Endothelial cell of umbilical vein (primary cell): ENCODE results near the gene REP15. TPM values are rescaled to one million over a fixed set of nuclear protein-coding genes. Genes with fewer than 3 reads are reported as not detected.

ENCODE experiments used
- BruUV-seq: library from RNA; stranded (reverse); fragments of 400-500 nt; replicated peaks from 2 replicates; lab custom pipeline; 2021; lab: Mats Ljungman, UMichigan
- CTCF ChIA-PET: fragments of 300-600, 350-600 bp; sonication (Branson Sonifier 250); formaldehyde crosslinking; loops from one replicate; lab custom pipeline; 2021; ENCODE audit warnings: antibody characterized with exemption, inconsistent platforms; lab: Charles Lee
- POLR2A ChIA-PET: fragments of 300-600, 350-600 bp; sonication (Branson Sonifier 250); formaldehyde crosslinking; loops from one replicate; lab custom pipeline; 2021; ENCODE audit warnings: antibody characterized with exemption, inconsistent platforms; lab: Charles Lee
- DNase-seq: peaks from one replicate; pipeline ENCODE4 v3.0.0-alpha.2; 2011; ENCODE audit warnings: low read depth, low spot score
- FAIRE-seq: peaks from 2 replicates; lab custom pipeline; 2011; peaks lifted over from hg19 to GRCh38; lab: Jason Lieb, UNC
- H2AFZ ChIP-seq: 2 replicates; pipeline ENCODE4 v1.6.0; 2012; ENCODE audit warnings: low read depth, low read length, control low read depth, inconsistent platforms
- H3K27ac ChIP-seq: 2 replicates; pipeline ENCODE4 v1.5.1; 2011; ENCODE audit warnings: low read depth, mild to moderate bottlenecking, control low read depth, low read length, moderate library complexity; ENCODE audit not compliant: insufficient read depth
- H3K27me3 ChIP-seq, 2 experiments: 2 replicates each; pipeline versions ENCODE4 v1.6.0 to v1.6.1; 2011; ENCODE audit warnings: low read length in 2 of 2, mixed read lengths in 1 of 2; ENCODE audit not compliant: control insufficient read depth in 2 of 2, insufficient read depth in 2 of 2
- H3K36me3 ChIP-seq, 2 experiments: 2 replicates in 1 of 2; 3 replicates in 1 of 2; pipeline ENCODE4 v1.5.1; 2011; ENCODE audit warnings: low read length in 2 of 2, mild to moderate bottlenecking in 1 of 2, moderate library complexity in 1 of 2; ENCODE audit not compliant: control insufficient read depth in 2 of 2, insufficient read depth in 2 of 2; ENCODE audit errors: extremely low read depth in 1 of 2
- H3K4me1 ChIP-seq: 3 replicates; pipeline ENCODE4 v1.5.1; 2011; ENCODE audit warnings: mild to moderate bottlenecking, low read length; ENCODE audit not compliant: control insufficient read depth, insufficient read depth; ENCODE audit errors: extremely low read depth
- H3K4me2 ChIP-seq: 2 replicates; pipeline ENCODE4 v1.6.1; 2011; ENCODE audit warnings: low read length, control low read depth, mixed read lengths; ENCODE audit not compliant: insufficient read depth
- H3K4me3 ChIP-seq, 3 experiments: fragments of 200-600 bp in 1 of 3; sonication (generic), shearing (Covaris generic) in 1 of 3; replicated peaks in 1 of 3; 2 replicates each; pipeline ENCODE4 v1.5.1; 2011 to 2016; ENCODE audit warnings: control low read depth in 3 of 3, low read length in 3 of 3, mild to moderate bottlenecking in 2 of 3, inconsistent platforms in 1 of 3, low read depth in 1 of 3, moderate library complexity in 1 of 3; ENCODE audit not compliant: insufficient read depth in 1 of 3
- H3K79me2 ChIP-seq: 2 replicates; pipeline ENCODE4 v1.6.0; 2012; ENCODE audit warnings: low read length, inconsistent platforms; ENCODE audit not compliant: control insufficient read depth, insufficient read depth
- H3K9ac ChIP-seq: replicated peaks from 2 replicates; pipeline ENCODE3; 2011; ENCODE audit warnings: low read length, control low read depth; ENCODE audit not compliant: insufficient read depth; ENCODE audit errors: extremely low read depth
- H3K9me1 ChIP-seq: replicated peaks from 3 replicates; pipeline ENCODE4 v1.6.0; 2011; ENCODE audit warnings: mild to moderate bottlenecking, low read length; ENCODE audit not compliant: control insufficient read depth, insufficient read depth; ENCODE audit errors: extremely low read depth
- H3K9me3 ChIP-seq: replicated peaks from 2 replicates; pipeline ENCODE4 v1.5.1; 2012; ENCODE audit warnings: low read length, inconsistent platforms; ENCODE audit not compliant: control insufficient read depth, insufficient read depth
- H4K20me1 ChIP-seq: replicated peaks from 2 replicates; pipeline ENCODE3; 2011; ENCODE audit warnings: mild to moderate bottlenecking, low read length; ENCODE audit not compliant: control insufficient read depth, insufficient read depth; ENCODE audit errors: extremely low read depth
- EZH2 ChIP-seq: IDR thresholded peaks from 2 replicates; pipeline ENCODE4 v1.6.1; 2012; ENCODE audit warnings: borderline replicate concordance, low read depth, mild to moderate bottlenecking, moderate library complexity, low read length, inconsistent platforms; ENCODE audit not compliant: severe bottlenecking
- FOS ChIP-seq: IDR thresholded peaks from 2 replicates; pipeline ENCODE4 v1.6.1; 2011; ENCODE audit warnings: mild to moderate bottlenecking, low read length, moderate library complexity, borderline replicate concordance; ENCODE audit not compliant: insufficient read depth
- GATA2 ChIP-seq: IDR thresholded peaks from 2 replicates; pipeline ENCODE4 v1.7.0; 2011; ENCODE audit warnings: low read depth, mild to moderate bottlenecking, moderate library complexity, mixed read lengths, low read length; ENCODE audit not compliant: insufficient read length, insufficient read depth
- JUN ChIP-seq: IDR thresholded peaks from 2 replicates; pipeline ENCODE4 v1.6.1; 2011; ENCODE audit warnings: borderline replicate concordance, low read depth; ENCODE audit not compliant: insufficient read length, insufficient read depth
- MYC ChIP-seq: IDR thresholded peaks from one replicate; pipeline ENCODE4 v1.6.1; 2011; ENCODE audit warnings: mild to moderate bottlenecking, low read depth, low read length
- POLR2A ChIP-seq: IDR thresholded peaks from 2 replicates; pipeline ENCODE4 v1.6.1; 2012; ENCODE audit warnings: low read depth, mild to moderate bottlenecking, control low read depth, low read length
- POLR2AphosphoS5 ChIP-seq: IDR thresholded peaks from 2 replicates; pipeline ENCODE4 v1.6.1; 2012; ENCODE audit warnings: low read depth, mild to moderate bottlenecking, control low read depth, low read length, moderate library complexity; ENCODE audit not compliant: insufficient read depth
- dilution Hi-C: fragments of 300-500 bp; cut with MboI; formaldehyde crosslinking; loops from one replicate; pipeline ENCODE4 v1.15.0; 2019; ENCODE audit warnings: low sequenced_read_pairs; ENCODE audit not compliant: extremely low pct_ligation_motif_present
- intact Hi-C: fragments of 100-400 bp; cut with micrococcal nuclease; formaldehyde crosslinking; loops from one replicate; pipeline ENCODE4 v1.10.0; 2022
- polyA plus RNA-seq, 4 experiments: library from polyadenylated mRNA; depleted of rRNA in 3 of 4; stranded (reverse) in 3 of 4; unstranded in 1 of 4; fragments of >200 nt; gene quantifications; 2 replicates each; pipeline versions ENCODE4 v1.2.1 to v1.2.3, GENCODE V29; 2011 to 2012; ENCODE audit warnings: missing spikeins in 1 of 4
- total RNA-seq: library from RNA; stranded (reverse); gene quantifications from 2 replicates; pipeline ENCODE4 v1.2.3, GENCODE V29; 2021
- TF ChIP-seq, protein P1 (sequence below), 2 donors: IDR thresholded peaks; 1 replicate in 1 of 2; 2 replicates in 1 of 2; pipeline ENCODE4 v1.5.1; 2011; ENCODE audit warnings: low read length in 2 of 2, mild to moderate bottlenecking in 2 of 2, moderate library complexity in 2 of 2, control low read depth in 1 of 2, inconsistent platforms in 1 of 2, low read depth in 1 of 2; ENCODE audit not compliant: insufficient read depth in 1 of 2; ENCODE audit errors: extremely low read depth in 1 of 2
- TF ChIP-seq, protein P2 (sequence below): IDR thresholded peaks from 2 replicates; pipeline ENCODE4 v1.6.1; 2011; ENCODE audit not compliant: insufficient read depth, insufficient read length

The REP15 gene
- total and polyA plus RNA-seq, 2 donors (not counting 3 experiments of a cell fraction or from before 2014, with no cell fraction given) = 0.94 to 4.8 TPM

DNA sequence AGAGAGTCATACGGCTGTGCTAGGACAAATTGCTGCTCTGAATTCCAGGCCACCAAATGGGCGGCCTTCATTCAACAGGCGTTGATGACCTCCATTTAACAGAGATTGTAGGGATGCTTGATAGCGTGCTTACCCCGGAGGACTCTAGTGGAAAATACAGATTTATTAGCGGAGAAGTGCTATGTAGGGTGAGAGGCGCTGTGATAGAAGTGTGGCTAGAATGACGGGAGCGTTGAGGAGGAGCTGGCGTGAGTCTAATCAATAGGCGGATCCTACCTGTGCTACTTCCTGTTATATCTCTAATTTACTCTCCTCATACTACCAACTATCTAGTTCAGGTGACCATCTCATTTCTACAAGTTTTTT, 15.1 kb downstream of the REP15 start:
- Histone ChIP-seq H3K9me3 (no peaks in the 10 kb centered on the region), H3K4me2 (peak overlapping the region; percentile 83), H3K4me1 (peaks cover 10% of the 10 kb centered on the region), H3K9ac (peak overlapping the region; percentile 67), H3K27ac (peak overlapping the region; percentile 46), H3K4me3 (peak overlapping the region; percentile 86 to 93 (median 91)), H2AFZ (peak overlapping the region; percentile 93), H3K9me1 (no peaks in the 10 kb centered on the region), H3K79me2 (peaks cover 44% of the 10 kb centered on the region), H3K36me3 (no peaks in the 10 kb centered on the region), H4K20me1 (no peaks in the 10 kb centered on the region), H3K27me3 (no peaks in the 10 kb centered on the region)
- no peak for FAIRE-seq
- TF ChIP-seq, protein P1, sequence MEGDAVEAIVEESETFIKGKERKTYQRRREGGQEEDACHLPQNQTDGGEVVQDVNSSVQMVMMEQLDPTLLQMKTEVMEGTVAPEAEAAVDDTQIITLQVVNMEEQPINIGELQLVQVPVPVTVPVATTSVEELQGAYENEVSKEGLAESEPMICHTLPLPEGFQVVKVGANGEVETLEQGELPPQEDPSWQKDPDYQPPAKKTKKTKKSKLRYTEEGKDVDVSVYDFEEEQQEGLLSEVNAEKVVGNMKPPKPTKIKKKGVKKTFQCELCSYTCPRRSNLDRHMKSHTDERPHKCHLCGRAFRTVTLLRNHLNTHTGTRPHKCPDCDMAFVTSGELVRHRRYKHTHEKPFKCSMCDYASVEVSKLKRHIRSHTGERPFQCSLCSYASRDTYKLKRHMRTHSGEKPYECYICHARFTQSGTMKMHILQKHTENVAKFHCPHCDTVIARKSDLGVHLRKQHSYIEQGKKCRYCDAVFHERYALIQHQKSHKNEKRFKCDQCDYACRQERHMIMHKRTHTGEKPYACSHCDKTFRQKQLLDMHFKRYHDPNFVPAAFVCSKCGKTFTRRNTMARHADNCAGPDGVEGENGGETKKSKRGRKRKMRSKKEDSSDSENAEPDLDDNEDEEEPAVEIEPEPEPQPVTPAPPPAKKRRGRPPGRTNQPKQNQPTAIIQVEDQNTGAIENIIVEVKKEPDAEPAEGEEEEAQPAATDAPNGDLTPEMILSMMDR (IDR thresholded peaks at IDR 0.05; ENCODE audit: extremely low read depth in 1 of 2, insufficient read depth in 1 of 2, low read depth in 1 of 2, low read length in 2 of 2) = no peak
- TF ChIP-seq MYC = no peak
- TF ChIP-seq POLR2AphosphoS5 = no peak
- TF ChIP-seq JUN = no peak
- TF ChIP-seq GATA2 = no peak
- dilution Hi-C loops (no loop called here), intact Hi-C loops (no loop called here)
- no peak for DNase-seq
- CTCF ChIA-PET = no interaction called here
- POLR2A ChIA-PET = no interaction called here
- BruUV-seq = no TSS peak

DNA sequence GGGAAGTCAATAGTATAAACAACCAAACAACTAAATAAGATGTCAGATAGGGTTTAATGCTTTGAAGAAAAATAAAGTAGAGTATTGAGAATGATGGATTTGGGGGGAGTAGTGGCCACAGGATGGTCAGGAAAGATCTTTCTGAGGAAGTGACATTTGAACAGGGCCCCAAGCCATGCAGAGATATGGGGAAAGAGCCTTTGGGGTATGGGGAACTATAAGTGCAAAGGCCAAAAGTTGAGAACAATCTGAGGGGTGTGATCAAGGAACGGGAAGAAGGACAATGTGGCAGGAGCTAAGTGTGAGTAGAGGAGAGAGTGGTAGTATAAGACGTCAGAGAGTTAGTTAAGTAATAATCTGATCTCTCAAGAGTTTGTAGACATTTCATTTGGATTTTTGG, 15.7 kb downstream of the REP15 start:
- intact Hi-C loops (no loop called here), dilution Hi-C loops (no loop called here)
- H3K27ac ChIP-seq = no peak overlapping the region
- peaks cover 10% of the 10 kb centered on the region for H3K4me1 ChIP-seq
- no TSS peak for BruUV-seq
- H3K9me1 ChIP-seq = no peaks in the 10 kb centered on the region
- H4K20me1 ChIP-seq = no peaks in the 10 kb centered on the region
- H3K9ac ChIP-seq = no peak overlapping the region
- TF ChIP-seq MYC (no peak), POLR2A (no peak), GATA2 (no peak), EZH2 (no peak), POLR2AphosphoS5 (no peak), JUN (no peak), FOS (no peak)
- TF ChIP-seq, protein P1 (IDR thresholded peaks at IDR 0.05; ENCODE audit: extremely low read depth in 1 of 2, insufficient read depth in 1 of 2, low read depth in 1 of 2, low read length in 2 of 2) = no peak
- TF ChIP-seq, protein P2, sequence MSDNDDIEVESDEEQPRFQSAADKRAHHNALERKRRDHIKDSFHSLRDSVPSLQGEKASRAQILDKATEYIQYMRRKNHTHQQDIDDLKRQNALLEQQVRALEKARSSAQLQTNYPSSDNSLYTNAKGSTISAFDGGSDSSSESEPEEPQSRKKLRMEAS = no peak
- no peaks in the 10 kb centered on the region for H3K27me3 ChIP-seq
- H3K9me3 ChIP-seq = no peaks in the 10 kb centered on the region
- CTCF ChIA-PET = no interaction called here
- peak overlapping the region; percentile 83 for H3K4me2 ChIP-seq
- no peak overlapping the region for H2AFZ ChIP-seq
- peaks cover 44% of the 10 kb centered on the region for H3K79me2 ChIP-seq
- FAIRE-seq = no peak
- H3K36me3 ChIP-seq = no peaks in the 10 kb centered on the region
- H3K4me3 ChIP-seq = peak overlapping the region in 1 of 3 experiments; percentile 91
- DNase-seq = no peak
- POLR2A ChIA-PET = no interaction called here
